CD4-positive, alpha-beta T cell (primary cell): ENCODE data around the gene ALS2CL. TPM values are rescaled to one million over a fixed set of nuclear protein-coding genes. Genes with fewer than 3 reads are reported as not detected.

Experiments used
- ATAC-seq: fragments of 200-7000 bp; cut with Tn5 transposase; one replicate; pipeline ENCODE4 v1.10.0; 2022; ENCODE audit warnings: mild to moderate bottlenecking; ENCODE audit not compliant: poor library complexity
- CTCF ChIA-PET: fragments of 350-600 bp; sonication (Branson Sonifier 250); formaldehyde crosslinking; loops from one replicate; lab custom pipeline; 2021; ENCODE audit warnings: antibody characterized with exemption, inconsistent platforms; lab: Charles Lee
- POLR2A ChIA-PET: fragments of 350-600 bp; sonication (Branson Sonifier 250); formaldehyde crosslinking; loops from one replicate; lab custom pipeline; 2021; ENCODE audit warnings: antibody characterized with exemption, inconsistent platforms; lab: Charles Lee
- DNase-seq, 14 experiments: peaks; one replicate each; pipeline ENCODE4 v3.0.0-alpha.2; 2013 to 2020; ENCODE audit warnings: mixed read lengths in 2 of 14
- H3K27ac ChIP-seq, 2 donors: one replicate each; pipeline versions ENCODE4 v1.5.1 to v1.7.0; 2013; ENCODE audit warnings: low read length in 2 of 2, low read depth in 1 of 2, mild to moderate bottlenecking in 1 of 2
- H3K27me3 ChIP-seq, 2 experiments: 1 replicate in 1 of 2; 2 replicates in 1 of 2; pipeline versions ENCODE4 v1.6.1 to v1.7.0; 2013; ENCODE audit warnings: low read length in 2 of 2, control low read depth in 1 of 2, mild to moderate bottlenecking in 1 of 2, moderate library complexity in 1 of 2; ENCODE audit not compliant: insufficient read depth in 2 of 2, control insufficient read depth in 1 of 2
- H3K36me3 ChIP-seq: one replicate; pipeline ENCODE4 v1.6.1; 2013; ENCODE audit warnings: low read length, control low read depth; ENCODE audit not compliant: insufficient read depth
- H3K4me1 ChIP-seq: one replicate; pipeline ENCODE4 v1.6.1; 2013; ENCODE audit warnings: low read length, control low read depth; ENCODE audit not compliant: insufficient read depth
- H3K4me3 ChIP-seq: one replicate; pipeline ENCODE4 v1.5.1; 2013; ENCODE audit warnings: mild to moderate bottlenecking, low read length, moderate library complexity
- H3K9me3 ChIP-seq, 2 experiments: 1 replicate in 1 of 2; 2 replicates in 1 of 2; pipeline versions ENCODE4 v1.6.1 to v1.7.0; 2013; ENCODE audit warnings: low read length in 2 of 2, mild to moderate bottlenecking in 2 of 2, control low read depth in 1 of 2, moderate library complexity in 1 of 2; ENCODE audit not compliant: control insufficient read depth in 1 of 2, insufficient read depth in 1 of 2
- H3K27ac Mint-ChIP-seq: one replicate; pipeline ENCODE4 v1.8.0; 2020; ENCODE audit warnings: mixed read lengths
- H3K27me3 Mint-ChIP-seq: one replicate; pipeline ENCODE4 v1.8.0; 2021; ENCODE audit warnings: mixed read lengths
- H3K36me3 Mint-ChIP-seq: one replicate; pipeline ENCODE4 v1.8.0; 2021; ENCODE audit warnings: low read depth, mixed read lengths
- H3K4me1 Mint-ChIP-seq: one replicate; pipeline ENCODE4 v1.8.0; 2021; ENCODE audit warnings: low read depth, mixed read lengths
- H3K4me3 Mint-ChIP-seq: one replicate; pipeline ENCODE4 v1.8.0; 2020; ENCODE audit warnings: mild to moderate bottlenecking, mixed read lengths
- H3K9me3 Mint-ChIP-seq: one replicate; pipeline ENCODE4 v1.8.0; 2020; ENCODE audit warnings: mixed read lengths
- CTCF ChIP-seq: fragments of 200-600 bp; IDR thresholded peaks from one replicate; pipeline ENCODE4 v1.8.0; 2022; ENCODE audit warnings: antibody characterized with exemption, mild to moderate bottlenecking
- intact Hi-C, 2 experiments: fragments of 100-400 bp; cut with DNase I in 1 of 2; cut with micrococcal nuclease in 1 of 2; formaldehyde crosslinking; loops; one replicate each; pipeline versions ENCODE4 v1.15.1 to v1.9.0; 2023 to 2025; cut with DNase I, micrococcal nuclease
- total RNA-seq, 174 experiments: library from RNA in 2 of 174; stranded (reverse) in 2 of 174; gene quantifications; one replicate each; pipeline ENCODE4 v1.2.3 and lab custom pipeline; 2021 to 2026

The ALS2CL gene
- total RNA-seq, 2 experiments from 2014 or later, result 45.8 to 47.6 TPM

- no peaks in the 10 kb centered on the region for H3K36me3 ChIP-seq
- no peaks in the 10 kb centered on the region for H3K9me3 Mint-ChIP-seq
- H3K4me3 Mint-ChIP-seq, result peak overlapping the region; percentile 76
- peak overlapping the region; percentile 46 for H3K4me3 ChIP-seq
- H3K27ac ChIP-seq, result peak overlapping the region in 1 of 2 donors; percentile 10
- intact Hi-C loops, result loop anchor here (1.0 to 5.0 kb wide), 3 partner anchors 68 to 142 kb away; no protein-coding TSS in a partner anchor
- no peaks in the 10 kb centered on the region for H3K36me3 Mint-ChIP-seq
- POLR2A ChIA-PET, result interaction anchor here (1.9 to 2.5 kb wide), 3 partner anchors 63 to 140 kb away, joined by 5 to 24 read pairs (median 14); no protein-coding TSS in a partner anchor
- H3K4me1 Mint-ChIP-seq, result peaks cover 34% of the 10 kb centered on the region
- H3K9me3 ChIP-seq, result no peaks in the 10 kb centered on the region
- DNase-seq (peak; percentile 65 to 90 (median 75)), ATAC-seq (peak; percentile 95)
- no peaks in the 10 kb centered on the region for H3K27me3 ChIP-seq
- H3K27ac Mint-ChIP-seq, result peak overlapping the region; percentile 89
- CTCF ChIA-PET, result interaction anchor here (0.6 to 6.0 kb wide), 23 partner anchors 9 to 636 kb away, joined by 3 to 122 read pairs (median 4); partner anchors contain the start of gene RTP3
- peak; percentile 100 for TF ChIP-seq CTCF
- peaks cover 3% of the 10 kb centered on the region for H3K27me3 Mint-ChIP-seq
- peaks cover 20% of the 10 kb centered on the region for H3K4me1 ChIP-seq
Observed at GRCh38 chr3:46629551-46630517, 63.6 kb downstream of the ALS2CL start.

GRCh38 chr3:46628901-46629369 is 64.5 kb downstream of the ALS2CL start:
- no peaks in the 10 kb centered on the region for H3K9me3 ChIP-seq
- intact Hi-C loops, result no loop called here
- ChIA-PET POLR2A (interaction anchor here (2.1 to 2.5 kb wide), 2 partner anchors 91 to 140 kb away, joined by 14 to 24 read pairs; no protein-coding TSS in a partner anchor), CTCF (interaction anchor here (0.9 to 6.0 kb wide), 7 partner anchors 10 to 220 kb away, joined by 3 to 122 read pairs (median 16); partner anchors contain the start of gene RTP3)
- Mint-ChIP-seq H3K36me3 (no peaks in the 10 kb centered on the region), H3K4me3 (peak overlapping the region; percentile 76), H3K27me3 (peaks cover 1% of the 10 kb centered on the region), H3K9me3 (no peaks in the 10 kb centered on the region), H3K4me1 (peaks cover 29% of the 10 kb centered on the region), H3K27ac (peak overlapping the region; percentile 89)
- H3K36me3 ChIP-seq, result no peaks in the 10 kb centered on the region
- no peak overlapping the region for H3K4me3 ChIP-seq
- peak in 2 of 14 experiments; percentile 15 to 16 for DNase-seq
- no peak for TF ChIP-seq CTCF
- no peaks in the 10 kb centered on the region for H3K27me3 ChIP-seq
- H3K4me1 ChIP-seq, result peaks cover 15% of the 10 kb centered on the region
- peak overlapping the region in 1 of 2 donors; percentile 10 for H3K27ac ChIP-seq
- no peak for ATAC-seq

GRCh38 chr3:46627078-46627477 is 66.4 kb downstream of the ALS2CL start:
- Mint-ChIP-seq H3K4me1 (peaks cover 29% of the 10 kb centered on the region), H3K9me3 (no peaks in the 10 kb centered on the region), H3K36me3 (no peaks in the 10 kb centered on the region), H3K4me3 (no peak overlapping the region), H3K27ac (peak overlapping the region; percentile 89), H3K27me3 (peaks cover 7% of the 10 kb centered on the region)
- no peak overlapping the region for H3K4me3 ChIP-seq
- POLR2A ChIA-PET, result no interaction called here
- DNase-seq, result no peak
- H3K9me3 ChIP-seq, result no peaks in the 10 kb centered on the region
- H3K27me3 ChIP-seq, result no peaks in the 10 kb centered on the region
- CTCF ChIA-PET, result interaction anchor here (6.0 kb wide), 1 partner anchor 137 kb away, joined by 122 read pairs; no protein-coding TSS in a partner anchor
- TF ChIP-seq CTCF, result no peak
- H3K36me3 ChIP-seq, result no peaks in the 10 kb centered on the region
- peaks cover 15% of the 10 kb centered on the region for H3K4me1 ChIP-seq
- ATAC-seq, result no peak
- no peak overlapping the region for H3K27ac ChIP-seq
- intact Hi-C loops, result no loop called here
